Measurements from ENCODE around the gene F10.

Gene F10

GRCh38 chr13:113086991-113087922, 35.3 kb upstream of the F10 start:
- H3K4me3 ChIP-seq (ENCODE audit: low read depth, low read length) = no peak overlapping the region
- TF ChIP-seq CTCF (IDR thresholded peaks at IDR 0.05; ENCODE audit: control insufficient read depth, extremely low read depth, insufficient read depth) = no peak
- no peak for DNase-seq (ENCODE audit: low read depth)

- DNase-seq (ENCODE audit: low read depth) = no peak
- no peak overlapping the region for H3K4me3 ChIP-seq (ENCODE audit: low read depth, low read length)
- no peak for TF ChIP-seq CTCF (IDR thresholded peaks at IDR 0.05; ENCODE audit: control insufficient read depth, extremely low read depth, insufficient read depth)
Measured at GRCh38 chr13:113087923-113088690, 34.5 kb upstream of the F10 start.

GRCh38 chr13:113088691-113089020, 33.9 kb upstream of the F10 start:
- no peak for DNase-seq (ENCODE audit: low read depth)
- H3K4me3 ChIP-seq (ENCODE audit: low read depth, low read length) = no peak overlapping the region
- TF ChIP-seq CTCF (IDR thresholded peaks at IDR 0.05; ENCODE audit: control insufficient read depth, extremely low read depth, insufficient read depth) = no peak

GRCh38 chr13:113089693-113090414, 32.7 kb upstream of the F10 start:
- DNase-seq (ENCODE audit: low read depth) = no peak
- no peak for TF ChIP-seq CTCF (IDR thresholded peaks at IDR 0.05; ENCODE audit: control insufficient read depth, extremely low read depth, insufficient read depth)
- H3K4me3 ChIP-seq (ENCODE audit: low read depth, low read length) = no peak overlapping the region

GRCh38 chr13:113090415-113090770, 32.2 kb upstream of the F10 start:
- H3K4me3 ChIP-seq (ENCODE audit: low read depth, low read length) = no peak overlapping the region
- no peak for TF ChIP-seq CTCF (IDR thresholded peaks at IDR 0.05; ENCODE audit: control insufficient read depth, extremely low read depth, insufficient read depth)
- DNase-seq (ENCODE audit: low read depth) = no peak

- no peak for TF ChIP-seq CTCF (IDR thresholded peaks at IDR 0.05; ENCODE audit: control insufficient read depth, extremely low read depth, insufficient read depth)
- no peak overlapping the region for H3K4me3 ChIP-seq (ENCODE audit: low read depth, low read length)
- DNase-seq (ENCODE audit: low read depth) = no peak
Measured at GRCh38 chr13:113090806-113091205, 31.8 kb upstream of the F10 start.

All from LNCaP clone FGC (cell line).